Esophagus squamous epithelium (tissue), 5 donors: ENCODE results near the gene ATAT1. TPM values are rescaled to one million over a fixed set of nuclear protein-coding genes. Genes with fewer than 3 reads are reported as not detected.

Experiments used
- DNase-seq: peaks from one replicate; lab custom pipeline; 2025; lab: John Stamatoyannopoulos, UW
- H3K27ac ChIP-seq, 4 donors: fragments of 200-600 bp; sonication (generic); one replicate each; pipeline ENCODE4 v1.5.1; 2016 to 2019; ENCODE audit warnings: mild to moderate bottlenecking in 1 of 4
- H3K27me3 ChIP-seq, 4 donors: fragments of 200-600 bp; sonication (generic); 1 replicate in 3 of 4; 2 replicates in 1 of 4; pipeline versions ENCODE4 v1.5.1 to v1.6.0; 2017 to 2021; ENCODE audit warnings: antibody characterized with exemption in 1 of 4
- H3K36me3 ChIP-seq, 3 donors: fragments of 200-600 bp; sonication (generic); one replicate each; pipeline ENCODE4 v1.5.1; 2016 to 2019
- H3K4me1 ChIP-seq, 3 donors: fragments of 200-600 bp; sonication (generic); one replicate each; pipeline ENCODE4 v1.5.1; 2017 to 2019
- H3K4me3 ChIP-seq, 4 donors: fragments of 200-600 bp; sonication (generic); 1 replicate in 3 of 4; 2 replicates in 1 of 4; pipeline ENCODE4 v1.5.1; 2016 to 2019; ENCODE audit warnings: mild to moderate bottlenecking in 2 of 4, moderate library complexity in 1 of 4
- H3K9me3 ChIP-seq, 3 donors: fragments of 200-600 bp; sonication (generic); one replicate each; pipeline ENCODE4 v1.5.1; 2016 to 2019
- CTCF ChIP-seq, 6 experiments: fragments of 450-650 bp in 4 of 6; fragments of 200-600 bp in 2 of 6; sonication (generic) in 2 of 6; IDR thresholded peaks; one replicate each; pipeline ENCODE4 v1.5.1; 2016 to 2019; ENCODE audit warnings: antibody characterized with exemption in 6 of 6, mild to moderate bottlenecking in 4 of 6, moderate library complexity in 4 of 6
- POLR2A ChIP-seq, 4 donors: fragments of 450-650 bp; IDR thresholded peaks; one replicate each; pipeline ENCODE4 v1.6.1; 2017; ENCODE audit warnings: antibody characterized with exemption in 4 of 4, mild to moderate bottlenecking in 4 of 4, moderate library complexity in 3 of 4
- WGBS, 2 donors: methylation state at CpG; one replicate each; pipeline ENCODE4 v1.1.5; 2018; 5-methylcytosine and 5-hydroxymethylcytosine counted together
- intact Hi-C: fragments of 100-400 bp; cut with DNase I; formaldehyde crosslinking; loops from one replicate; pipeline ENCODE4 v1.15.0; 2022
- small RNA-seq, 4 donors: library from RNA; depleted of rRNA; stranded (forward); fragments of <200 nt; gene quantifications; one replicate each; pipeline ENCODE3, GENCODE V24; 2016
- total RNA-seq, 4 donors: library from RNA; depleted of rRNA; stranded (reverse); fragments of >200 nt; gene quantifications; one replicate each; pipeline ENCODE4 v1.1.0, GENCODE V29; 2016
- donor health status: DM: yes; HTN: yes; CAD: no.

Gene ATAT1
- total RNA-seq, 4 donors from 2014 or later = 5.0 to 6.7 (median 6.3) TPM

- H3K9me3 ChIP-seq = no peaks in the 10 kb centered on the region
- DNase-seq = no peak
- H3K4me3 ChIP-seq = peak overlapping the region in 1 of 4 donors; percentile 86
- intact Hi-C loops = loop anchor here (10.0 kb wide), 1 partner anchor 196 kb away; the partner anchor contains the start of gene DDR1
- no peaks in the 10 kb centered on the region for H3K36me3 ChIP-seq
- no peaks in the 10 kb centered on the region for H3K27me3 ChIP-seq
- TF ChIP-seq POLR2A (IDR thresholded peaks at IDR 0.05) (no peak), CTCF (IDR thresholded peaks at IDR 0.05) (no peak)
- H3K27ac ChIP-seq = peak overlapping the region; percentile 96 to 99 (median 98)
- 63 to 82% methylated on average over 6 to 8 of the region's 11 CpGs for WGBS, 2 donors
- peaks cover 41 to 67% (median 44%) of the 10 kb centered on the region in 3 donors for H3K4me1 ChIP-seq
Observed at GRCh38 chr6:30689022-30689865, 62.6 kb downstream of the ATAT1 start.

GRCh38 chr6:30689985-30690384, 63.3 kb downstream of the ATAT1 start:
- Histone ChIP-seq H3K4me1 (peaks cover 39 to 59% (median 40%) of the 10 kb centered on the region in 3 donors), H3K9me3 (no peaks in the 10 kb centered on the region), H3K27ac (peak overlapping the region; percentile 74 to 99 (median 98)), H3K4me3 (peak overlapping the region in 3 of 4 donors; percentile 62 to 80 (median 77)), H3K27me3 (no peaks in the 10 kb centered on the region), H3K36me3 (no peaks in the 10 kb centered on the region)
- TF ChIP-seq CTCF (IDR thresholded peaks at IDR 0.05) = no peak
- no peak for TF ChIP-seq POLR2A (IDR thresholded peaks at IDR 0.05)
- DNase-seq = no peak
- intact Hi-C loops = loop anchor here (10.0 kb wide), 1 partner anchor 195 kb away; the partner anchor contains the start of gene DDR1
- 4 to 11% methylated on average over 3 to 4 of the region's 4 CpGs for WGBS, 2 donors

GRCh38 chr6:30690403-30691207, 63.9 kb downstream of the ATAT1 start, which contains the start of gene NRM:
Gene NRM (minus strand): TSS chr6:30690984. CDS start chr6:30690974, 10 bp downstream.
- DNase-seq = no peak

GRCh38 chr6:30691208-30691847, 64.7 kb downstream of the ATAT1 start:
- Histone ChIP-seq H3K4me1 (peaks cover 30 to 46% (median 39%) of the 10 kb centered on the region in 3 donors), H3K4me3 (peak overlapping the region; percentile 40 to 80 (median 70)), H3K27ac (peak overlapping the region; percentile 74 to 99 (median 98)), H3K9me3 (no peaks in the 10 kb centered on the region), H3K27me3 (no peaks in the 10 kb centered on the region), H3K36me3 (no peaks in the 10 kb centered on the region)
- intact Hi-C loops = no loop called here
- no peak for DNase-seq
- TF ChIP-seq POLR2A (IDR thresholded peaks at IDR 0.05) = peak in 1 of 4 donors; percentile 26
- TF ChIP-seq CTCF (IDR thresholded peaks at IDR 0.05) = no peak
- WGBS, 2 donors = 16 to 25% methylated on average over 8 of the region's 8 CpGs

More at GRCh38 chr6:30690403-30691207, 63.9 kb downstream of the ATAT1 start, which contains the start of gene NRM:
- H3K9me3 ChIP-seq = no peaks in the 10 kb centered on the region
- peak within 1 kb of the TSS; percentile 40 to 80 (median 70) for H3K4me3 ChIP-seq
- TF ChIP-seq CTCF (IDR thresholded peaks at IDR 0.05) = no peak
- peak in 1 of 4 donors; percentile 32 for TF ChIP-seq POLR2A (IDR thresholded peaks at IDR 0.05)
- peak within 1 kb of the TSS; percentile 74 to 99 (median 98) for H3K27ac ChIP-seq
- no peaks in the 10 kb centered on the region for H3K27me3 ChIP-seq
- H3K4me1 ChIP-seq = peaks cover 34 to 53% (median 39%) of the 10 kb centered on the region in 3 donors
- intact Hi-C loops = no loop called here
- 0% methylated on average over 27 to 29 of the region's 40 CpGs for WGBS, 2 donors
- H3K36me3 ChIP-seq = no peaks in the 10 kb centered on the region

Small RNAs within 50 kb of the gene (small RNA-seq; reads per million reads assigned to genes)
- gene MIR877 = 2.9 to 9.8 (median 3.4) reads per million in 4 donors

Other genes with a start within 250 kb of the ATAT1 start
- gene HLA-E, start 137.4 kb upstream of the ATAT1 start, total RNA-seq = 100 to 1,000 TPM; 263 to 597 (median 356) TPM
- gene GNL1, start 70.4 kb upstream of the ATAT1 start, total RNA-seq = 10 to 100 TPM; 12.7 to 37.2 (median 20.5) TPM
- 10 to 100 TPM in 1 of 4 donors, 1 to 10 TPM in 3; 3.2 to 11.6 (median 5.8) TPM for gene PRR3, start 69.6 kb upstream of the ATAT1 start, total RNA-seq
- 10 to 100 TPM; 31.0 to 42.3 (median 36.0) TPM for gene ABCF1, start 55.4 kb upstream of the ATAT1 start, total RNA-seq
- gene PPP1R10, start 9.6 kb upstream of the ATAT1 start, total RNA-seq = 10 to 100 TPM; 24.2 to 32.6 (median 25.9) TPM
- gene MRPS18B, start 9.0 kb upstream of the ATAT1 start, total RNA-seq = 10 to 100 TPM; 31.0 to 56.3 (median 40.6) TPM
- gene C6orf136, start 20.3 kb downstream of the ATAT1 start, total RNA-seq = 10 to 100 TPM in 3 of 4 donors, 1 to 10 TPM in 1; 8.3 to 17.5 (median 12.7) TPM
- gene DHX16, start 46.1 kb downstream of the ATAT1 start, total RNA-seq = 10 to 100 TPM; 11.4 to 26.6 (median 24.4) TPM
- 10 to 100 TPM in 3 of 4 donors, 1 to 10 TPM in 1; 9.8 to 22.2 (median 17.4) TPM for gene PPP1R18, start 59.8 kb downstream of the ATAT1 start, total RNA-seq
- 1 to 10 TPM; 3.8 to 7.4 (median 6.7) TPM for gene NRM, start 64.1 kb downstream of the ATAT1 start, total RNA-seq
- gene MDC1, start 90.4 kb downstream of the ATAT1 start, total RNA-seq = 1 to 10 TPM; 2.4 to 7.4 (median 7.0) TPM
- gene TUBB, start 93.5 kb downstream of the ATAT1 start, total RNA-seq = 100 to 1,000 TPM; 151 to 351 (median 255) TPM
- gene FLOT1, start 115.8 kb downstream of the ATAT1 start, total RNA-seq = 10 to 100 TPM; 46.7 to 88.8 (median 64.4) TPM
- gene IER3, start 117.7 kb downstream of the ATAT1 start, total RNA-seq = 10 to 100 TPM; 41.4 to 87.9 (median 66.0) TPM